A549 (cell line): ENCODE results near the gene CAMTA1. TPM values are rescaled to one million over a fixed set of nuclear protein-coding genes. Genes with fewer than 3 reads are reported as not detected.

Experiments
- ATAC-seq, 2 experiments: fragments of 200-7000 bp in 1 of 2; fragments of >200 bp in 1 of 2; cut with Nextera tagmentation in 1 of 2; cut with Tn5 transposase in 1 of 2; 3 replicates each; pipeline versions ENCODE4 v1.8.0 to v1.9.1; 2018 to 2020; ENCODE audit warnings: mild to moderate bottlenecking in 1 of 2, moderate library complexity in 1 of 2
- CTCF ChIA-PET: fragments of 300-600 bp; sonication (Branson Sonifier 250); formaldehyde crosslinking; extraction: SDS; loops from one replicate; lab custom pipeline; 2021; ENCODE audit warnings: antibody characterized with exemption, inconsistent platforms; lab: Yijun Ruan, JAX
- POLR2A ChIA-PET: fragments of 350-600 bp; formaldehyde crosslinking; extraction: SDS; loops from one replicate; lab custom pipeline; 2021; ENCODE audit warnings: antibody characterized with exemption, inconsistent platforms; lab: Yijun Ruan, JAX
- DNase-seq, 2 experiments: peaks; one replicate each; pipeline versions ENCODE4 v3.0.0 to v3.0.0-alpha.2; 2011 to 2016; ENCODE audit warnings: low read depth in 1 of 2, low spot score in 1 of 2
- FAIRE-seq: peaks from 2 replicates; lab custom pipeline; 2011; peaks lifted over from hg19 to GRCh38; lab: Jason Lieb, UNC
- H3K27ac ChIP-seq, 2 experiments: fragments of >200 bp; sonication (Bioruptor Twin); formaldehyde crosslinking; 3 replicates each; pipeline ENCODE4 v1.5.1; 2016 to 2017
- H3K4me1 ChIP-seq: fragments of >200 bp; sonication (Bioruptor Twin); formaldehyde crosslinking; 3 replicates; pipeline ENCODE4 v1.6.1; 2016
- H3K4me2 ChIP-seq: fragments of >200 bp; sonication (Bioruptor Twin); formaldehyde crosslinking; 3 replicates; pipeline ENCODE4 v1.6.1; 2016
- H3K4me3 ChIP-seq: fragments of >200 bp; sonication (Bioruptor Twin); formaldehyde crosslinking; 3 replicates; pipeline ENCODE4 v1.5.1; 2016
- H3K9me3 ChIP-seq: fragments of >200 bp; sonication (Bioruptor Twin); formaldehyde crosslinking; 3 replicates; pipeline ENCODE4 v1.6.1; 2016
- BHLHE40 ChIP-seq: IDR thresholded peaks from 2 replicates; pipeline ENCODE4 v1.6.1; 2012; ENCODE audit warnings: low read depth, low read length, inconsistent platforms
- CEBPB ChIP-seq, 2 experiments: fragments of >200 bp in 1 of 2; sonication (Bioruptor Twin) in 1 of 2; formaldehyde crosslinking in 1 of 2; IDR thresholded peaks; 2 replicates each; pipeline ENCODE4 v1.6.1; 2012 to 2016
- EHMT2 ChIP-seq: fragments of 200-600 bp; sonication (generic); IDR thresholded peaks from 2 replicates; pipeline ENCODE4 v1.6.1; 2016; ENCODE audit warnings: antibody characterized with exemption, low read depth, mild to moderate bottlenecking, moderate library complexity
- EP300 ChIP-seq, 2 experiments: fragments of >200 bp; sonication (Bioruptor Twin); formaldehyde crosslinking; IDR thresholded peaks; 2 replicates in 1 of 2; 3 replicates in 1 of 2; pipeline ENCODE4 v1.6.1; 2016 to 2017
- ESRRA ChIP-seq: fragments of 150-350 bp; IDR thresholded peaks from 2 replicates; pipeline ENCODE4 v1.6.1; 2014; ENCODE audit warnings: mild to moderate bottlenecking, low read length, borderline replicate concordance
- GATA3 ChIP-seq: IDR thresholded peaks from 2 replicates; pipeline ENCODE4 v1.6.1; 2012; ENCODE audit warnings: borderline replicate concordance
- JUN ChIP-seq, 2 experiments: fragments of >200 bp; sonication (Bioruptor Twin); formaldehyde crosslinking; IDR thresholded peaks; 2 replicates in 1 of 2; 3 replicates in 1 of 2; pipeline ENCODE4 v1.6.1; 2016 to 2017
- MAFK ChIP-seq: fragments of 450-650 bp; IDR thresholded peaks from 2 replicates; pipeline ENCODE4 v1.6.1; 2014; ENCODE audit not compliant: partially characterized antibody
- NPAS2 ChIP-seq: fragments of 250-450 bp; sonication (Bioruptor Pico); IDR thresholded peaks from 2 replicates; pipeline ENCODE4 v1.8.0; 2022; ENCODE audit warnings: mild to moderate bottlenecking, moderate library complexity, borderline replicate concordance
- NR3C1 ChIP-seq: fragments of >200 bp; sonication (Bioruptor Twin); formaldehyde crosslinking; IDR thresholded peaks from 3 replicates; pipeline ENCODE4 v1.6.1; 2017
- POLR2A ChIP-seq: IDR thresholded peaks from 2 replicates; pipeline ENCODE4 v1.6.1; 2012; ENCODE audit warnings: mild to moderate bottlenecking, low read length
- RNF2 ChIP-seq: fragments of 200-600 bp; sonication (generic); IDR thresholded peaks from 2 replicates; pipeline ENCODE4 v1.6.1; 2016; ENCODE audit warnings: low read depth, mild to moderate bottlenecking, antibody characterized with exemption, moderate library complexity, borderline replicate concordance
- ZC3H11A ChIP-seq: fragments of 450-650 bp; IDR thresholded peaks from 2 replicates; pipeline ENCODE4 v1.6.1; 2014; ENCODE audit warnings: antibody characterized with exemption, mild to moderate bottlenecking
- WGBS: methylation state at CpG from one replicate; pipeline ENCODE4 v1.1.6; 2017; ENCODE audit errors: missing lambda C conversion rate; 5-methylcytosine and 5-hydroxymethylcytosine counted together
- polyA plus RNA-seq, 4 experiments: library from polyadenylated mRNA; depleted of rRNA in 3 of 4; stranded (reverse); fragments of >200 nt; fragmentation: RNase III in 1 of 4; extraction: RNeasy Plus Mini Kit Qiagen cat#74134 plus additional on column Dnase treatment in 1 of 4; gene quantifications; 2 replicates in 3 of 4; 3 replicates in 1 of 4; pipeline ENCODE4 v1.2.3, GENCODE V29; 2011 to 2017
- TF ChIP-seq, protein P1 (sequence below): fragments of 250-450 bp; sonication (Bioruptor Pico); IDR thresholded peaks from 2 replicates; pipeline ENCODE4 v1.5.0; 2021; ENCODE audit warnings: mild to moderate bottlenecking, moderate library complexity, borderline replicate concordance
- TF ChIP-seq, protein P2 (sequence below): fragments of >200 bp; sonication (Bioruptor Twin); formaldehyde crosslinking; IDR thresholded peaks from 2 replicates; pipeline ENCODE4 v1.6.1; 2016
- TF ChIP-seq, protein P3 (sequence below): fragments of >200 bp; sonication (Bioruptor Twin); formaldehyde crosslinking; IDR thresholded peaks from 3 replicates; pipeline ENCODE4 v1.6.1; 2016

Gene CAMTA1
- polyA plus RNA-seq, 2 of the 4 experiments (the other 2 are of a cell fraction), result 58.8 to 75.0 TPM

DNA sequence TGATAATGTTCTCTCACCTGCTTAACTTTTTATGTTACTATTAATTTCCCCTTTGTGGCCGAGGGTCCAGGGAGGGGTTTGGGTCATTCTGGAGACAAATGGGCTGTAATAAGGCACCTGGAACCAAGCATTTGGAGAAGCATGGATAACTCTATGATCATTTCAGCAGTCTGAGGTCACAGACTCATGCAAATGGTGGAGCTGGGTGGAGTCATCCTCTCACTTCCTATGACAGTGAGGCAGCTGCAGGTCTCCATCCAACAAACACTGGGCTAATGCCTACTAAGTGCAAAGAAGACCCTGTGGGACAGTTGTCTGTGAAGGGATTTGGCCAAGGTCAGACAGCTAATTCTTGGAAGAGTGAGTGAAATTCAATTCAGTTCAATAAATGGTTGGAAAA is 28.8 kb upstream of the CAMTA1 start:
- Histone ChIP-seq H3K4me3 (no peak overlapping the region), H3K27ac (no peak overlapping the region), H3K4me1 (no peaks in the 10 kb centered on the region), H3K4me2 (no peak overlapping the region), H3K9me3 (no peaks in the 10 kb centered on the region)
- 50% methylated on average over 1 of the region's 1 CpG for WGBS
- TF ChIP-seq ESRRA (no peak), POLR2A (no peak), NPAS2 (CRISPR knock-in tag) (no peak), EHMT2 (no peak), BHLHE40 (no peak)
- FAIRE-seq (no peak), DNase-seq (no peak), ATAC-seq (no peak)
- ChIA-PET POLR2A (no interaction called here), CTCF (interaction anchor here (0.8 to 1.2 kb wide), 2 partner anchors 10 to 37 kb away, joined by 3 read pairs; no protein-coding TSS in a partner anchor)

DNA sequence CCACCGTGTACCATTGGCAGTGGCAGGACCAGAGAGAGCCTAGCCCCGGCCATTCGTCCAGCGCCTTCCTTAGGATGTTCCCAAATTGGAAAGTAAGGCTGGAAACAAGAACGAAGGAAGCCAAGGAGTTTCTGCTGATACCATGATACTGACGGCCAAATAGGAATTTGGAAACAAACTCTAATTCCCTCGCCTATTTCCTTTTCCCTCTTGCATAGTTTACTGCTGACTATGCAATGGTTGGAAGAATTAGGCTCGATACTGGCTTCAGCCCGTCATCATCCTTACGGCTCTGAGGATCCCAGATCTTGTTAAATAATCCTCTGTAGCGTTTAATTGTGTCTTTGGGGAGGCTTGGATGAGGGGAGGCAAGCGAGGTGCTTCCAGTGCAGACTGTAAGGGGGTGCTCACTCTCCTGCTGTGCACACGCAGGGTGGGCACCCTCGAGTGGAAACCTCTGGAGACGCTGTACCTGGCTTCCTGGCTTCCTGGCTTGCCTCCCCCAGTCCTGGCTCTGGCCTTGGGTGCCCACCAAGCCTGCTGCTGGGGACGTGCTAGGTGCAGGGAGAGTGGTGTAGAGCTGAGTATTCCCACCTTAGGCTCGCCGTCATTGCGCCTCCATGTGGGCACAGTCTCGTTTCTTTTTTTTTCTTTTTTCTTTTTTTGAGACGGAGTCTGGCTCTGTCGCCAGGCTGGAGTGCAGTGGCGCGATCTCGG is 27.4 kb upstream of the CAMTA1 start:
- 63% methylated on average over 25 of the region's 25 CpGs for WGBS
- H3K4me1 ChIP-seq, result no peaks in the 10 kb centered on the region
- no peak for FAIRE-seq
- H3K4me3 ChIP-seq, result no peak overlapping the region
- POLR2A ChIA-PET, result no interaction called here
- TF ChIP-seq, protein P1, sequence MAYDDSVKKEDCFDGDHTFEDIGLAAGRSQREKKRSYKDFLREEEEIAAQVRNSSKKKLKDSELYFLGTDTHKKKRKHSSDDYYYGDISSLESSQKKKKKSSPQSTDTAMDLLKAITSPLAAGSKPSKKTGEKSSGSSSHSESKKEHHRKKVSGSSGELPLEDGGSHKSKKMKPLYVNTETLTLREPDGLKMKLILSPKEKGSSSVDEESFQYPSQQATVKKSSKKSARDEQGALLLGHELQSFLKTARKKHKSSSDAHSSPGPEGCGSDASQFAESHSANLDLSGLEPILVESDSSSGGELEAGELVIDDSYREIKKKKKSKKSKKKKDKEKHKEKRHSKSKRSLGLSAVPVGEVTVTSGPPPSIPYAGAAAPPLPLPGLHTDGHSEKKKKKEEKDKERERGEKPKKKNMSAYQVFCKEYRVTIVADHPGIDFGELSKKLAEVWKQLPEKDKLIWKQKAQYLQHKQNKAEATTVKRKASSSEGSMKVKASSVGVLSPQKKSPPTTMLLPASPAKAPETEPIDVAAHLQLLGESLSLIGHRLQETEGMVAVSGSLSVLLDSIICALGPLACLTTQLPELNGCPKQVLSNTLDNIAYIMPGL (CRISPR knock-in tag), result no peak
- TF ChIP-seq JUN (IDR thresholded peaks at IDR 0.05) (no peak), MAFK (peak; percentile 48), RNF2 (no peak)
- TF ChIP-seq, protein P2, sequence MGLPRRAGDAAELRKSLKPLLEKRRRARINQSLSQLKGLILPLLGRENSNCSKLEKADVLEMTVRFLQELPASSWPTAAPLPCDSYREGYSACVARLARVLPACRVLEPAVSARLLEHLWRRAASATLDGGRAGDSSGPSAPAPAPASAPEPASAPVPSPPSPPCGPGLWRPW, result no peak
- TF ChIP-seq, all 56 proteins: peak for 1
- CTCF ChIA-PET, result interaction anchor here (0.6 to 1.2 kb wide), 2 partner anchors 39 to 412 kb away, joined by 3 read pairs; no protein-coding TSS in a partner anchor
- no peak overlapping the region for H3K27ac ChIP-seq
- H3K9me3 ChIP-seq, result no peaks in the 10 kb centered on the region
- ATAC-seq, result no peak
- no peak for DNase-seq
- no peak overlapping the region for H3K4me2 ChIP-seq

DNA sequence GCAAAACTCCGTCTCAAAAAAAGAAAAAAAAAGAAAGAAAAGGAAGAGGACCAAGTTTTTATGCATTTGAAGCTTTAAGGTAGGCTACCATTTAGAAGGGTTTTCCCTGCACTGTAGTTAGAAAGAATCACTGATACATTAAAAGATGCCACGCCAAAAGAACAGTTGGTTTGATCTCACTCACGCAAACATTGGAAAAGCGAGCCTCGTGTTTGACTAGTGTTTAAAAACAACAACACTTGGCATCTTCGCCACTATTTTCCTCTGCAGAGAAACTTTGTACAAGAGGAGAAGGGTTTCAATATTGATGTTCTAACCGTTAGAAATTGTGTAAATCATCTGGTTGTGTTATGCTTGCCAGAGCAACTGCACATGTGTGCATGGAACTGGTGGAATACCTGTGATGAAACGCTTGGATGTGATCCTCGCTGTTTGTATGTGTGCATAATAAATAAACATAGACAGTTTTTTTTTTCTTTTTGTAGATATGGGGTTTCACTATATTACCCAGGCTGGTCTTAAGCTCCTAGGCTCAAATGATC is 24.0 kb upstream of the CAMTA1 start:
- no peak for TF ChIP-seq NR3C1
- CTCF ChIA-PET, result interaction anchor here (1.1 to 1.7 kb wide), 2 partner anchors 11 to 41 kb away, joined by 4 to 5 read pairs; no protein-coding TSS in a partner anchor
- DNase-seq, result no peak
- no peak for FAIRE-seq
- WGBS, result 68% methylated on average over 9 of the region's 9 CpGs
- no peak overlapping the region for H3K4me3 ChIP-seq
- no peak overlapping the region for H3K27ac ChIP-seq
- H3K4me1 ChIP-seq, result no peaks in the 10 kb centered on the region
- ATAC-seq, result no peak
- H3K4me2 ChIP-seq, result no peak overlapping the region
- H3K9me3 ChIP-seq, result no peaks in the 10 kb centered on the region
- POLR2A ChIA-PET, result no interaction called here

DNA sequence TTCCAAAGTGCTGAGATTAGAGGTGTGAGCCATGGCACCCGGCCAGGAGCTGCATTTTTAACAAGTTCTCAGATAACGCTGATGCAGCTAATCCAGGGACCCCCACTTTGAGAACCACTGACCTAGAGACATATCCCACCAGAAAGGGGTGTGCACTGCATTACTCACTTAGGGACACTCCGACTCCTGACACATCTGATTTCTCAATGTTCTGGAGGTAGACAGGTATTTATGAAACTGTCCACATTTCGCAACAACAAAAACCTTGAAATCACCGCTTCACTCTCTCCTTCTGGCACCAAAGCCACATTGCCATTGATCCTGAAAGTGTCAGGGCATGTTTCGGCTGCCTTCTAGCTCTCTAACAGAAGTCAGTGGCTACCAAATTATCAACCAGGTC is 23.2 kb upstream of the CAMTA1 start:
- Histone ChIP-seq H3K4me2 (no peak overlapping the region), H3K4me3 (no peak overlapping the region), H3K9me3 (no peaks in the 10 kb centered on the region), H3K27ac (no peak overlapping the region), H3K4me1 (no peaks in the 10 kb centered on the region)
- peak; percentile 53 for TF ChIP-seq MAFK
- no peak for TF ChIP-seq GATA3
- 0 out of 4 replicates have a peak, but pooled peaks of 1 of the 2 experiments have one; percentile 26 for TF ChIP-seq CEBPB (IDR thresholded peaks at IDR 0.05)
- TF ChIP-seq EP300 (IDR thresholded peaks at IDR 0.05), result no peak
- no peak for TF ChIP-seq ZC3H11A
- TF ChIP-seq, protein P2, result no peak
- TF ChIP-seq RNF2, result no peak
- no peak for TF ChIP-seq EHMT2
- TF ChIP-seq, protein P3, sequence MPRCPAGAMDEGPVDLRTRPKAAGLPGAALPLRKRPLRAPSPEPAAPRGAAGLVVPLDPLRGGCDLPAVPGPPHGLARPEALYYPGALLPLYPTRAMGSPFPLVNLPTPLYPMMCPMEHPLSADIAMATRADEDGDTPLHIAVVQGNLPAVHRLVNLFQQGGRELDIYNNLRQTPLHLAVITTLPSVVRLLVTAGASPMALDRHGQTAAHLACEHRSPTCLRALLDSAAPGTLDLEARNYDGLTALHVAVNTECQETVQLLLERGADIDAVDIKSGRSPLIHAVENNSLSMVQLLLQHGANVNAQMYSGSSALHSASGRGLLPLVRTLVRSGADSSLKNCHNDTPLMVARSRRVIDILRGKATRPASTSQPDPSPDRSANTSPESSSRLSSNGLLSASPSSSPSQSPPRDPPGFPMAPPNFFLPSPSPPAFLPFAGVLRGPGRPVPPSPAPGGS, result no peak
- POLR2A ChIA-PET, result no interaction called here
- ATAC-seq (no peak), DNase-seq (no peak), FAIRE-seq (no peak)
- CTCF ChIA-PET, result interaction anchor here (1.7 kb wide), 1 partner anchor 11 kb away, joined by 4 read pairs; no protein-coding TSS in a partner anchor
- 62% methylated on average over 5 of the region's 6 CpGs for WGBS
